DND-41 (cell line): ENCODE measurements around the gene MAGI1.

Experiments
- ATAC-seq: fragments of 200-7000 bp; cut with Tn5 transposase; 3 replicates; pipeline ENCODE4 v1.9.1; 2021; ENCODE audit warnings: low read depth; ENCODE audit not compliant: insufficient read depth
- DNase-seq: peaks from one replicate; pipeline ENCODE4 v3.0.0-alpha.2; 2020
- H2AFZ ChIP-seq: 2 replicates; pipeline ENCODE4 v1.6.0; 2012; ENCODE audit warnings: low read depth, low read length
- H3K27ac ChIP-seq: 2 replicates; pipeline ENCODE4 v1.5.1; 2012; ENCODE audit warnings: low read length, inconsistent platforms
- H3K27me3 ChIP-seq: fragments of 200-600 bp; sonication (generic); 2 replicates; pipeline ENCODE4 v1.6.0; 2012; ENCODE audit warnings: low read length, mild to moderate bottlenecking, inconsistent platforms; ENCODE audit not compliant: insufficient read depth, poor library complexity
- H3K36me3 ChIP-seq: 2 replicates; pipeline ENCODE4 v1.5.1; 2012; ENCODE audit warnings: low read length, inconsistent platforms; ENCODE audit not compliant: insufficient read depth
- H3K4me1 ChIP-seq: 2 replicates; pipeline ENCODE4 v1.5.1; 2012; ENCODE audit warnings: mild to moderate bottlenecking, low read length; ENCODE audit not compliant: insufficient read depth
- H3K4me2 ChIP-seq: 2 replicates; pipeline ENCODE4 v1.6.0; 2012; ENCODE audit warnings: mild to moderate bottlenecking, moderate library complexity, low read length, inconsistent platforms; ENCODE audit not compliant: insufficient read depth
- H3K4me3 ChIP-seq, 2 experiments: fragments of 200-600 bp in 1 of 2; shearing (Covaris generic) in 1 of 2; 2 replicates each; pipeline ENCODE4 v1.5.1; 2012 to 2016; ENCODE audit warnings: inconsistent platforms in 2 of 2, low read length in 2 of 2, mild to moderate bottlenecking in 2 of 2, low read depth in 1 of 2, moderate library complexity in 1 of 2
- H3K79me2 ChIP-seq: 2 replicates; pipeline ENCODE4 v1.6.0; 2012; ENCODE audit warnings: low read length, inconsistent platforms; ENCODE audit not compliant: insufficient read depth
- H3K9ac ChIP-seq: 2 replicates; pipeline ENCODE4 v1.6.0; 2012; ENCODE audit warnings: low read depth, mild to moderate bottlenecking, inconsistent platforms, low read length, moderate library complexity
- H3K9me3 ChIP-seq: 2 replicates; pipeline ENCODE4 v1.5.1; 2012; ENCODE audit warnings: low read length, moderate library complexity, mild to moderate bottlenecking, inconsistent platforms; ENCODE audit not compliant: insufficient read depth, severe bottlenecking
- H4K20me1 ChIP-seq: 2 replicates; pipeline ENCODE4 v1.6.0; 2012; ENCODE audit warnings: low read length; ENCODE audit not compliant: insufficient read depth
- CTCF ChIP-seq: IDR thresholded peaks from 2 replicates; pipeline ENCODE4 v1.5.1; 2012; ENCODE audit warnings: borderline replicate concordance, low read length, moderate library complexity, mild to moderate bottlenecking; ENCODE audit not compliant: poor library complexity, severe bottlenecking; ENCODE audit errors: extremely low read depth
- EZH2 ChIP-seq: IDR thresholded peaks from 3 replicates; pipeline ENCODE4 v1.6.1; 2012; ENCODE audit warnings: borderline replicate concordance, low read depth, mild to moderate bottlenecking, moderate library complexity, low read length, inconsistent platforms; ENCODE audit not compliant: severe bottlenecking

Gene MAGI1

GRCh38 chr3:65992106-65992505, 46.6 kb downstream of the MAGI1 start:
- H3K4me3 ChIP-seq: no peak overlapping the region
- H3K36me3 ChIP-seq: no peaks in the 10 kb centered on the region
- no peak for ATAC-seq
- H4K20me1 ChIP-seq: no peaks in the 10 kb centered on the region
- no peaks in the 10 kb centered on the region for H3K4me1 ChIP-seq
- no peaks in the 10 kb centered on the region for H3K79me2 ChIP-seq
- H2AFZ ChIP-seq: no peak overlapping the region
- H3K27ac ChIP-seq: no peak overlapping the region
- no peak for DNase-seq
- no peaks in the 10 kb centered on the region for H3K27me3 ChIP-seq
- TF ChIP-seq EZH2 (no peak), CTCF (no peak)
- H3K9ac ChIP-seq: no peak overlapping the region
- no peak overlapping the region for H3K4me2 ChIP-seq
- H3K9me3 ChIP-seq: no peaks in the 10 kb centered on the region

GRCh38 chr3:65988411-65989180, 50.1 kb downstream of the MAGI1 start:
- TF ChIP-seq CTCF (no peak), EZH2 (no peak)
- Histone ChIP-seq H2AFZ (no peak overlapping the region), H3K4me1 (no peaks in the 10 kb centered on the region), H3K9ac (no peak overlapping the region), H3K4me2 (no peak overlapping the region), H3K36me3 (no peaks in the 10 kb centered on the region), H4K20me1 (no peaks in the 10 kb centered on the region), H3K27ac (no peak overlapping the region), H3K27me3 (no peaks in the 10 kb centered on the region), H3K9me3 (no peaks in the 10 kb centered on the region), H3K79me2 (no peaks in the 10 kb centered on the region), H3K4me3 (no peak overlapping the region)
- no peak for ATAC-seq
- DNase-seq: no peak

- H3K79me2 ChIP-seq: no peaks in the 10 kb centered on the region
- H3K4me2 ChIP-seq: no peak overlapping the region
- H4K20me1 ChIP-seq: no peaks in the 10 kb centered on the region
- no peak overlapping the region for H3K9ac ChIP-seq
- ATAC-seq (no peak), DNase-seq (no peak)
- H3K27ac ChIP-seq: no peak overlapping the region
- H2AFZ ChIP-seq: no peak overlapping the region
- no peaks in the 10 kb centered on the region for H3K9me3 ChIP-seq
- no peaks in the 10 kb centered on the region for H3K27me3 ChIP-seq
- H3K4me1 ChIP-seq: no peaks in the 10 kb centered on the region
- no peaks in the 10 kb centered on the region for H3K36me3 ChIP-seq
- TF ChIP-seq CTCF (no peak), EZH2 (no peak)
- no peak overlapping the region for H3K4me3 ChIP-seq
These were observed 52.4 kb downstream of the MAGI1 start for GRCh38 chr3:65986285-65986684.
